ENCODE measurements around the gene LAMB4. TPM values are rescaled to one million over a fixed set of nuclear protein-coding genes. Genes with fewer than 3 reads are reported as not detected.
"Not testable (repeated sequence)": the region's sequence is repeated elsewhere in the genome, so short reads cannot be mapped to it uniquely, and the experiment has no call there.

Gene LAMB4
- total RNA-seq, 2 donors from 2014 or later = not detected

DNA sequence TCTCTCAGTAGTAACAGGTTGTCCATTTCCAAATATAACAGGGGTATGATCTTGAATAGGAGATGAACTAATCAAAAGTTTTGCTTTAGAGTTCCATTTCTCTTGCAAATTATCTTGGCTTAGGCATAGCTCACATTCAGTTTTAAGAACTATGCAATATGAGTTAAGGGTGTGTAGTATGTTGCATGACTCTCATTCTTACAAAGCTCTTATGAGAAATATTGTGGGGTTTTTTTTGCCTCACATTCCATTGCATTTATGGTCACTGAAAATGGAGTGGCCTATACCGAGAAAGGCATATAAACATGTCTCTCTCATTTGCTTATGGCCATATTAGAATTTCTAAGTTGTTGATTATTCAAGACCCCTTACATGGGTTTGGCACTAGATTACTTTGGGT, 78.7 kb downstream of the LAMB4 start:
- Mint-ChIP-seq H3K27me3 (peaks cover 5 to 9% of the 10 kb centered on the region in 2 donors), H3K9me3 (no peaks in the 10 kb centered on the region), H3K27ac (no peak overlapping the region), H3K4me3 (no peak overlapping the region), H3K4me1 (ENCODE audit: low read depth in 2 of 2) (peaks cover 0 to 2% of the 10 kb centered on the region in 2 donors), H3K36me3 (no peaks in the 10 kb centered on the region)
- ATAC-seq (no peak), DNase-seq (ENCODE audit: low spot score) (no peak)

DNA sequence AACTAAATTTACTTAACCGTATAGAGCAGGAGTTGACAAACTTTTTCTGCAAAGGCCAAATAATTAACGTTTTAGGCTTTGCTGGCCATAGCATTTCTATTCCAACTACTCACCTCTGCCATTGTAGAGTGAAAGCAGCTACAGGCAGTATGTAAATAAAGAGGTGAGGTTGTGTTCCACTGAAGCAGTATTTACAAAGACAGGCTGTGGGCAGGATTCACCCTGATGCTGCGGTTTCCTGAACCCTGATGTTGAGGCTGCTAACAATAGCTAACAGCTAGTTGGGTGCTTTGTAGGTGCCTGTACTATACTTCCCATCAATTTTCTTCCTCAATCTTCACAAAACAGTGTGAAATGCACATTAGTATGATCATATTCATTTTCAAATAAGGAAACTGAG, 80.2 kb downstream of the LAMB4 start:
- Mint-ChIP-seq H3K36me3 (no peaks in the 10 kb centered on the region), H3K4me1 (ENCODE audit: low read depth in 2 of 2) (peaks cover 0 to 2% of the 10 kb centered on the region in 2 donors), H3K4me3 (no peak overlapping the region), H3K27ac (no peak overlapping the region), H3K27me3 (peaks cover 5 to 9% of the 10 kb centered on the region in 2 donors), H3K9me3 (no peaks in the 10 kb centered on the region)
- ATAC-seq = no peak
- DNase-seq (ENCODE audit: low spot score) = no peak

DNA sequence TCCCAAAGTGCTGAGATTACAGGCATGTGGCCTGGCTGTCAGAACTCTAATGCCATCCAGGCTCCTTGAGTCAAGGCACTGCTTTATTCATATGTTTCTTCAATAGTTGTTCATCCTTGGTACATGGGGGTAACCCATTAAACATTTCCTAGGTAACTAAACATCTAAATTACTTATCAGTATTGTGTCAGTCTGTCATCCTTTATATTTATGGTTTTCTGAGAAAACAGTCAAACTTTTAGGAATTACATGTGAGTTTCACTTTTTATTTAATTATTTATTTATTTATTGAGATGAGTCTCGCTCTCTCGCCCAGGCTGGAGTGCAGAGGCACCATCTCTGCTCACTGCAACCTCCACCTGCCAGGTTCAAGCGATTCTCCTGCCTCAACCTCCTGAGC, 81.7 kb downstream of the LAMB4 start:
- Mint-ChIP-seq H3K36me3 (no peaks in the 10 kb centered on the region), H3K27ac (no peak overlapping the region), H3K4me3 (no peak overlapping the region), H3K4me1 (ENCODE audit: low read depth in 2 of 2) (peaks cover 0 to 2% of the 10 kb centered on the region in 2 donors), H3K9me3 (no peaks in the 10 kb centered on the region), H3K27me3 (peaks cover 5 to 7% of the 10 kb centered on the region in 2 donors)
- no peak for ATAC-seq
- DNase-seq (ENCODE audit: low spot score) = no peak

DNA sequence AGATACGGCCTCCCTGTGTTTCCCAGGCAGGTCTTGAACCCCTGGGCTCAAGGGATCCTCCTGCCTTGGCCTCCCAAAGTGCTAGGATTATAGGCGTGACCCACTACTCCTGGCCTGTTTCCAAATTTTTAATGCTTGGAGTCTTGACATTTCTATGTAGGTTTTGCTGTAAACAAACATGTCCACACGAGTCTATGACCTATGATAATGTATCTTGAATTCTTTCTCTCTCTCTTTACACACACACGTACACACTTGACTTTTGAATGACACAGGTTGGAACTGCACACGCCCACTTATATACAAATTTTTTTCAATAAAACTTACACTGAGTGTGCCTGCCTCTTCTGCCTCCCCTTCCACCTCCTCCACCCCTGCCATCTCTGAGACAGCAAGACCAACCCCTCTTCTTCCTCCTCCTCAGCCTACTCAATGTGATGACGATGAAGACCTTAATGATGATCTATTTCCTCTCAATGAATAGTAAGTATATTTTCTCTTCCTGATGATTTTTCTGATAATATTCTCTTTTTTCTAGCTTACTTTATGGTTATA, 83.1 kb downstream of the LAMB4 start:
- H3K36me3 Mint-ChIP-seq = no peaks in the 10 kb centered on the region
- no peaks in the 10 kb centered on the region for H3K9me3 Mint-ChIP-seq
- H3K27me3 Mint-ChIP-seq = peaks cover 5 to 7% of the 10 kb centered on the region in 2 donors
- peaks cover 0 to 2% of the 10 kb centered on the region in 2 donors for H3K4me1 Mint-ChIP-seq (ENCODE audit: low read depth in 2 of 2)
- H3K27ac Mint-ChIP-seq = no peak overlapping the region
- DNase-seq (ENCODE audit: low spot score) = no peak
- no peak overlapping the region for H3K4me3 Mint-ChIP-seq
- ATAC-seq = no peak

DNA sequence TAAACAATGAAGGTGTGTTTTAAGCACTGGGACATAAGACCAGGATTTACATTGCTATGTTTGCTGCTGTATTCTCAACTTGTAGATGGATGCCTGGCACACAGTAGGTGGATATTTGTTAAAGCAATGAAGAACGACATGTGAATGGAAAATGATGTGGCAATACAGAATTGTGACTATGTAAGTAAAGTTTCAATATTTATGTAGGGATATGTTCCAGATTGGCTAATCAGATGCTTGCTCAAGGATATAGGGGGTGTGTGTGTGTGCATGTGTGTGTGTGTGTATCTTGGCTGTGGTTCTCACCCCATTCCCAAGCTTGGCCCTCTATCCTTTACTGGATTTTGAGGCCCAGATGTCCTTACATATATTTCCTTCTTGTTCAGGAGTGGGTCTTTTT, 84.5 kb downstream of the LAMB4 start:
- ATAC-seq (no peak), DNase-seq (ENCODE audit: low spot score) (no peak)
- Mint-ChIP-seq H3K27me3 (peaks cover 14% of the 10 kb centered on the region in 2 donors), H3K9me3 (no peaks in the 10 kb centered on the region), H3K4me3 (no peak overlapping the region), H3K36me3 (no peaks in the 10 kb centered on the region), H3K4me1 (ENCODE audit: low read depth in 2 of 2) (peaks cover 0 to 2% of the 10 kb centered on the region in 2 donors), H3K27ac (no peak overlapping the region)

DNA sequence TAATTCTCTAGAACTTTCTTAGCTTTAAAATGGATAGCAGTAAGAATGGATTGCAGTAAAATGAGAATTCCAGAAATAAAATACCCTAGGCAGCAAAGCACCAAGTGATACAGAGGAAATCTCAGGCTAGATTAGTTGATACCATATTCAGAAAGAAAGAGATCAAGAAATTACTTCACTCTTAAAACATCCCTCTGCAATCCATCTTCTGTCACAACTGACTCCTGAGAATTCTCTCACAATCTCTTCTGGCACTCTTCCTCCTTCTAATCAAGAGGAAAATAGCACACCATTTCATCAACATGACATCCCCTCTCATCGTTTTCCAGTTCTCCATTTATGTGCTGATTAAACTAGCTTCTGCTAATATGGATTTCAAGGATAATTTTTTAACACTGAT, 85.0 kb downstream of the LAMB4 start:
- Mint-ChIP-seq H3K27me3 (peaks cover 16 to 20% of the 10 kb centered on the region in 2 donors), H3K4me1 (ENCODE audit: low read depth in 2 of 2) (peaks cover 0 to 2% of the 10 kb centered on the region in 2 donors), H3K9me3 (no peaks in the 10 kb centered on the region), H3K4me3 (no peak overlapping the region), H3K27ac (no peak overlapping the region), H3K36me3 (no peaks in the 10 kb centered on the region)
- ATAC-seq = no peak
- DNase-seq (ENCODE audit: low spot score) = no peak

DNA sequence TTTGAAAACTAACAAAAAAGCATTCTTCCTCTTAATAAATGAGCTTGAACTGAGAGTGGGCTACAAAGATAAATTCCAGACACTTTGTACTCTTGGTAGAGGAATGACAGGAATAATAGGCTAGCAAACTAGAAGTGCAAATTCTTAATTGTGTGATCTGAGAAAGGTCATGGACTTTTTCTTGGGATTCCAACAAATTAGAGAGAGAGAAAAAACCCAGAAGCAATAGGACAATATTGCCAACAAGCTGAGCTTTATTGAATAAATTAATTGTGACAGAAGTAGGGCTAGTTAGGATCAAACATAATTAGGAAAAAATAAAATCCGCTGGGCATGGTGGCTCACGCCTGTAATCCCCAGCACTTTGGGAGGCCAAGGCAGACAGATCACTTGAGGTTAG, 85.8 kb downstream of the LAMB4 start:
- H3K9me3 Mint-ChIP-seq = no peaks in the 10 kb centered on the region
- H3K4me3 Mint-ChIP-seq = no peak overlapping the region
- no peaks in the 10 kb centered on the region for H3K36me3 Mint-ChIP-seq
- peaks cover 0 to 2% of the 10 kb centered on the region in 2 donors for H3K4me1 Mint-ChIP-seq (ENCODE audit: low read depth in 2 of 2)
- DNase-seq (ENCODE audit: low spot score) (no peak), ATAC-seq (no peak)
- H3K27ac Mint-ChIP-seq = no peak overlapping the region
- peaks cover 21 to 25% of the 10 kb centered on the region in 2 donors for H3K27me3 Mint-ChIP-seq

DNA sequence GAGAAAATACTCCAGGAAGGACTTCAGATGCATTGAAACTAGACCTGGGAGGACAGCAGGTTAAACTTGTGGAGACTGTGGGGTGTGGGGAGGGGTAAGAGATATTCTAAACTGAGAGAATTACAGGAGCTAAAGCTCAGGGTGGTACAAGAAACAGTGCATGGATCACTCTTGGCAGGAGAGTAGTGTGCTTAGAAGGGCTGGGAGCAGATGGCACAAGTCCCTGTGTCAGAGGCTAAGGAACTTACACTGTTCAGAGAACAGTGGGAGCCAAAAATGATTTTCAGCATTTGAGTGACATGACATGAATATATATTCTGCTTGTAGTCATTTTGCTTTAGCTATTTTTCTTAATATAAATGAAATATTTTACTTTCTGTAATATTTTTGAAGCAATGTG, 91.2 kb downstream of the LAMB4 start:
- H3K36me3 Mint-ChIP-seq = no peaks in the 10 kb centered on the region
- no peak for ATAC-seq
- no peaks in the 10 kb centered on the region for H3K9me3 Mint-ChIP-seq
- H3K27ac Mint-ChIP-seq = no peak overlapping the region
- peaks cover 20% of the 10 kb centered on the region in 2 donors for H3K27me3 Mint-ChIP-seq
- H3K4me1 Mint-ChIP-seq (ENCODE audit: low read depth in 2 of 2) = no peaks in the 10 kb centered on the region
- H3K4me3 Mint-ChIP-seq = no peak overlapping the region
- DNase-seq (ENCODE audit: low spot score) = no peak

DNA sequence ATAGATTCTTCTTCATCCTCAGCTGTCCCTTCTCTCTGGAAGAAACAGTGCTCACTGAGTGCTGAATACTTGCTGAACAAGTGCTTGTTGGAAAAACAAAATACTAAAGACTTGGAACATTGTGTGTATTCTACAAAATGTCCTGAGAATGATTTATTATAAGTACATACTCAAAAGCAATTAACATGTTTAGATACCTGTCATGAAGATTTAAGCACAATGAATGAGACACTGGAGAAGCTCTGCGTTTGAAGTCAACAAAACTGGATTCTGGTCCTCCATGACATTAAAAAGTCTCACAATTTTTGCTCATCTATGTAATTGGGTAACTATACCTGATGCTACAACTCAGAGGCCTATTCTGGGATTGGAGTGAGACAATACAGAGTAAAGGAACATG, 92.4 kb downstream of the LAMB4 start:
- peaks cover 20% of the 10 kb centered on the region in 2 donors for H3K27me3 Mint-ChIP-seq
- DNase-seq (ENCODE audit: low spot score) (no peak), ATAC-seq (no peak)
- H3K27ac Mint-ChIP-seq = no peak overlapping the region
- H3K4me1 Mint-ChIP-seq (ENCODE audit: low read depth in 2 of 2) = no peaks in the 10 kb centered on the region
- H3K4me3 Mint-ChIP-seq = no peak overlapping the region
- no peaks in the 10 kb centered on the region for H3K9me3 Mint-ChIP-seq
- no peaks in the 10 kb centered on the region for H3K36me3 Mint-ChIP-seq

DNA sequence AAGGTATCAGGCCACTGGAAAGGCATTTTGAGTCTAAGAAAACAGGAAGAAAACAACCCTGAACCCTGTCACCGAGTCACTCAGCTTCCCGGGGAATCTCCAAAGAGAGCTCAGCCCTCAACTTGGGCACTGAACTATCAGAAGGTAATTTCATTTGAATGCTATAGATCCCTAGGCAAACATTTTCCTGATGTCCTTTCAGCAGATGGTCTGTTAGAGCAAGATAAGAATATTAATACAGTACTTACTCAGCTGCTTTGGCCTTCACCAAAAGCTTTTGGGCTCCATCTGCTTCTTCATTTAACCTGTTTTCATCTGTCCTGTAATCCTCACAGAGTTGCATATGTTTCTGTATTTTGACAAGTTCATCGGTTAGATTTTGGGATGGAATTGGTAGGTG, 93.0 kb downstream of the LAMB4 start:
- no peak overlapping the region for H3K27ac Mint-ChIP-seq
- H3K9me3 Mint-ChIP-seq = no peaks in the 10 kb centered on the region
- DNase-seq (ENCODE audit: low spot score) (no peak), ATAC-seq (no peak)
- no peaks in the 10 kb centered on the region for H3K36me3 Mint-ChIP-seq
- no peak overlapping the region for H3K4me3 Mint-ChIP-seq
- no peaks in the 10 kb centered on the region for H3K4me1 Mint-ChIP-seq (ENCODE audit: low read depth in 2 of 2)
- peaks cover 20% of the 10 kb centered on the region in 2 donors for H3K27me3 Mint-ChIP-seq

DNA sequence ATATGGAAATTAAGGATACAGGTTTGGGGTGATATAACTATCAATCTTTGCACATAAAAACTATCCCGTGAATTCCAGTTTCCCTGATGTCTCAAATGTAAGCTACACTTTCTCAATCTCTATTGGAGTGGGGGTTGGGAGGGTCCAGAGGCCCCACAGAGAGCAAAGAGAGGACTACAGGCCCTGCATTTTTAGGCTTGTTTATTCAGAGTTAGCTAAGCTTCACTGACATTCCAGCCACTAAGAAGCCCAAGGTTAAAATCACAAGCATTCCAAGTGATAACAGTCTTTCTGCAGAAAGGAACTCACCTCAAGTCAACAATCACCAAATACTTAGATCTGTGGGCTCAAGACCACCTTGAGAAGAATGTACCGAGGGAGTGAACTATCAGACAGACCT, 95.6 kb downstream of the LAMB4 start:
- Mint-ChIP-seq H3K27ac (no peak overlapping the region), H3K9me3 (no peaks in the 10 kb centered on the region), H3K27me3 (peaks cover 2 to 9% of the 10 kb centered on the region in 2 donors), H3K36me3 (no peaks in the 10 kb centered on the region), H3K4me3 (no peak overlapping the region), H3K4me1 (ENCODE audit: low read depth in 2 of 2) (no peaks in the 10 kb centered on the region)
- ATAC-seq = no peak
- DNase-seq (ENCODE audit: low spot score) = no peak

DNA sequence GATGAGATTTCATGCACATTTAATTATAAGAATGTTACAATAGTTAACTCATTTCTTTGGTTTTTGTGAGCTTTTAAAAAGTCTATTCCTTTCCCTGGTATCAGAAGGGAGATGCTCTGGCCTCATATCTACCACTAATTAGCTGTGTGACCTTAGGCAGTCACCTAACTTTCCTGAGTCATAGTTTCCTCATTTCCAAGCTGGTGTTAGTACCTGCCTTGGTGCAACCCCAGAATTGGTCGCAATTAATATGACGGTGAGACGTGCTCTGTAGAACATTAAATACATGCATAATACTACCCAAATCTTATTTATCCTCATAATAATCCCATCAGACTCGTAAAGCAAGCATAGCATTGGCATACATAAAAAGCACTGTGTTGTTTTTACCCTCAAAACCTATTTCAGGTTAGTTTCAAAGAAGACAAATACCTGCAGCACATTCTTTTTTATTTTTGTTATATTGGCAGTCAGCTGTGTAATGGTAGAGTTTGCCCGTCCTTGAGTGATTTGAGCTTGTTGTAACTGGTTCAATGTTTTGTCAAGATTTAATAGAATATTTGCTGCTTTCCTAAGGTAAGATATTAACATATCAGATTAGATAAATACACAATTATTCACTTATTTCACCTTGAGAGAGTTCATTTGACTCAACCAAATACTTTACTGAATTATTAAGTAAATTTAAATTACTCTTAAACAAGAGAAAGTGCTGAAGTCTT, 96.2 kb downstream of the LAMB4 start:
- DNase-seq (ENCODE audit: low spot score) (no peak), ATAC-seq (no peak)
- H3K9me3 Mint-ChIP-seq = no peaks in the 10 kb centered on the region
- no peak overlapping the region for H3K4me3 Mint-ChIP-seq
- H3K27me3 Mint-ChIP-seq = peaks cover 8 to 11% of the 10 kb centered on the region in 2 donors
- no peaks in the 10 kb centered on the region for H3K4me1 Mint-ChIP-seq (ENCODE audit: low read depth in 2 of 2)
- H3K36me3 Mint-ChIP-seq = no peaks in the 10 kb centered on the region
- no peak overlapping the region for H3K27ac Mint-ChIP-seq

DNA sequence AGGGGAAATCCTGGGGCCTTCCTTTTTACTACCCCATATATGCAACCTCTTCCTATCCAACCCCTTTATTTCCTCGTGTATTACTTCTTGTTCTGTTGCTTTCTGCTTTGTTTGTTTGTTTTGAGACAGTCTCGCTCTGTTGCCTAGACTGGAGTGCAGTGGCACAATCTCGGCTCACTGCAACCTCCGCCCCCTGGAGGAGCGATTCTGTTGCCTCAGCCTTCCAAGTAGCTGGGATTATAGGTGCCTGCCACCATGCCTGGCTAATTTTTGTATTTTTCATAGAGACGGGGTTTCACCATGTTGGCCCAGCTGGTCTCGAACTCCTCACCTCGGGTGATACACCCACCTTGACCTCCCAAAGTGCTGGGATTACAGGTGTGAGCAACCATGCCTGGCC, 96.9 kb downstream of the LAMB4 start:
- H3K4me1 Mint-ChIP-seq (ENCODE audit: low read depth in 2 of 2); ATAC-seq; H3K4me3 Mint-ChIP-seq; DNase-seq (ENCODE audit: low spot score); H3K27ac Mint-ChIP-seq; H3K36me3 Mint-ChIP-seq; H3K9me3 Mint-ChIP-seq: not testable (repeated sequence)
- H3K27me3 Mint-ChIP-seq = peaks cover 6 to 11% of the 10 kb centered on the region in 2 donors

DNA sequence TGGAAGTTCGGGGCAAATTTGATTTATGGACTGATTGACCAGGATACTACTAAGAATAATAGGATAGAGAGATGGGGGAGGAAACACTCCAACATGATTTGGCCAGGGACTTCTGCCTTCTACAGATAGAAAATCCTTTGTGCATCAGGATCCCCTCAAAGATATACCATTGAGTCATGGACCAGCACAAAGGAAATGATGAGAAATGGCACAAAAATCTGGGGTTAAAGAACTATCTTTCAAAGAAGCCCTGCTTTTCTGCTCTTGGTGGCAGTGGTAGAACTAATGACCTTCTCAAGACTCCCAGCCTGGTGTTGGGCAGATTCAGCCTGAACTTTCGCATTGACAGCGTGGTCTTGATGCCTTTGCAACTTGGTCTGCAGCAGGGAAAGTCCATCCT, 99.6 kb downstream of the LAMB4 start:
- no peaks in the 10 kb centered on the region for H3K36me3 Mint-ChIP-seq

More for the DNA sequence above, 99.6 kb downstream of the LAMB4 start:
- no peaks in the 10 kb centered on the region for H3K9me3 Mint-ChIP-seq
- no peak overlapping the region for H3K27ac Mint-ChIP-seq
- H3K27me3 Mint-ChIP-seq = peaks cover 9 to 11% of the 10 kb centered on the region in 2 donors
- DNase-seq (ENCODE audit: low spot score) (no peak), ATAC-seq (no peak)
- no peaks in the 10 kb centered on the region for H3K4me1 Mint-ChIP-seq (ENCODE audit: low read depth in 2 of 2)
- no peak overlapping the region for H3K4me3 Mint-ChIP-seq
